HG02884 (cell line): ENCODE data around the gene PPIE.
"Not testable (repeated sequence)": the region's sequence is repeated elsewhere in the genome, so short reads cannot be mapped to it uniquely, and the experiment has no call there.

Experiments used
- ATAC-seq: cut with Tn5 transposase; IDR thresholded peaks from one replicate; pipeline ENCODE4 v1.9.1; 2021; ENCODE audit warnings: mild to moderate bottlenecking, moderate library complexity; ENCODE audit not compliant: unreplicated experiment

PPIE gene

DNA sequence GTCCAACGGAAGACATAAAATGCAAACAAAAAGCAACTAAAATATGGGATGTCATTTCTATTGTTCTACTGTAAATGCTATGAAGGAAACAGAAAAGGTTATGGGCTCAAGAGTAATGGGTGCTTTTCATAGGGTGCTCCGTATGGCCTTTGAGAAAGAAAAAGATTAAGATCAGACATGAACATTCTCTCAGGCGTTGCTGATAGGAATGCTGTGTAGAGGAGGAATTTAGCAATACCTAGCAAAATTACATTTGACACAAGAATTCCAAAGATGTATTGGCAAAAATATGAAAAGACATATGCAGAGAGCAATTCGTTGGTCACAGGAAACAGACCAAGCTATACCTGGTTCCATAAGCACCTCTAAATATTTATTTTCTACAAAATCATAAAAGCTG, 38.2 kb downstream of the PPIE start:
- no peak for ATAC-seq

- ATAC-seq, result no peak
Measured at GRCh38 chr1:39777306-39777705, 38.6 kb downstream of the PPIE start.

DNA sequence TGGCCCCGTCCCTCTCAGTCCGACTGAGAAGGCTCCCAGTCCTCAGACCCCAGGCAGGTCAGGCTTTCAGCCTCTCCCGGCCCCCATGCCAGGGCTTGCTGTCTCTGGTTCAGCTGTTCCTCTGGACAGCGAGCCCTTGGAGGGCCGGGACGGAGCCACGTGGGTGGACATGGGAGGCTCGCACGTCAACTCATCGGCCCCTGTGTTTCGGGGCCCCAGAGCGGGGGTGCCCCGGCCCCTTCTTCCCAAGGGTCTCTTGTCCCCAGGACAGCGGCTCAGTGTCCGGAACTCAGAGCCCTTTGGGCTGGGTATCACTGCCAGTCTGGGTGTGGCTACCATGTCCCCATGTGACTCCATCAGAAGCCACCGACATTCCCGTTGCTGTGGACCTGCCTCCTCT, 39.2 kb downstream of the PPIE start:
- not testable (repeated sequence) for ATAC-seq

DNA sequence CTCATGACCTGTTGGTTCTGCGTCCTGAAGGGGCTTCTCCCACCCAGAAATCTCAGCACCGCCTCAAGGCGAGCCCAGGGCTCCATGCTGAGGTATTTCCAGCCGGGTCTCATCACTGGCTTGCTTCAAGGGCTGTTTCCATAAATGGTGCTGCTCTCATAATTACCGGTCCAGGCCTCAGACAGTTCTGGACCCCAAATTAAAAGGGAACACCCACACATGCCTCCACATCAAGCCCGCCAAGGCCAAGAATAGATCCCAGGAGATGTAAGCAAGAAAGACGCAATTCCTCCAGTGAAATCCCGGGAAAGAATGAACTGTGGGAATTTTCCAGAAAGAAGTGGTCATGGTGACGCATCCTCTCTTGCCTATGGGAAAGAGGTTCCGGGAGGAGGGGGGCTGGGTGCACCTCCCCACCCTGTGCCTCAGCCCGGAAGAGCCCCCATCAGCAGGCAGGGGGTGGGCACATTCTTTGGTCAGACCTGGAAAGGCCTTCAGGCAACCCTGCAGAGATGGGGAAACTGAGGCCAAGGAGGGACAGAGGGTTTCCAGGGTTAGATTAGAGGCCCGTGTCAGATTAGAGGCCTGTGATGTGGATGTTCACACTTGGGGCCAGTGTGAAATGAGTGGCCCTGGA, 39.9 kb downstream of the PPIE start:
- ATAC-seq, result not testable (repeated sequence)

DNA sequence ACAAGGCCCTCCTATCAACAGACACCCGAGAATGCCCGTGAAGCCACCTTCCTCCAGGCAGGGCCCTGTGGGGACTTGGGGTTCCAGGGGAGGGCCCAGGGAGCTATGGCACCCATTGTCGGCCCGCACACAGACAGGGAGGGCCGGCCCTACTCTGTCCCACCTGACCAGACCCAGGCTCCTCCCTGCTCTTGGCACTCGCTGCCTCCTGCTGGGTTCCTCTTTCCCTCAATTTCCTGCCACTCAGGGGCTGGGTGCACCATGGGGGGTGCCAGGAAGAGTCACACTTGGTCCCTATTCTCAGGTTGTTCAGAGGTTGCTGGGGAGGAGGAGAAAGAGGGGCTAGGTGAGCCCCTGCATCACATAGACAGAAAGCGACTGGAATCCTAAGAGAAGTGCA, 40.5 kb downstream of the PPIE start:
- ATAC-seq, result no peak

- no peak for ATAC-seq
Measured at GRCh38 chr1:39779821-39780220, 41.1 kb downstream of the PPIE start.

GRCh38 chr1:39781349-39781715, 42.6 kb downstream of the PPIE start:
- no peak for ATAC-seq

GRCh38 chr1:39782103-39782502, 43.4 kb downstream of the PPIE start:
- ATAC-seq, result no peak

- not testable (repeated sequence) for ATAC-seq
Measured at GRCh38 chr1:39782685-39783084, 44.0 kb downstream of the PPIE start.

- not testable (repeated sequence) for ATAC-seq
Measured at GRCh38 chr1:39786303-39787107, 47.8 kb downstream of the PPIE start.

DNA sequence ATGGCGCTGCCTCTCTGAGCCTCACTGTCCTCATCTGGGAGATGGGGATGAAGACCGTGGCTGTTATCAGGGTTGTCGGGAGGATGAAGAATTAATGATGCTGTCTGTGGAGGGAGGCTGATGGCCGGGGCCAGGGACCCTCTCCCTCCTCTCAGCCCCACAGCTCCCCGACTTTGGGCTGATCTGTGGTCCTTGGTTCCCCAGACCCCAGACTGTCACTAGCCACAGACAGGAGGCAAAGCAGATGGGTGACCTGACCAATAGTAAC, 48.4 kb downstream of the PPIE start:
- ATAC-seq, result not testable (repeated sequence)

- no peak for ATAC-seq
Measured at GRCh38 chr1:39787468-39787867, 48.8 kb downstream of the PPIE start.

GRCh38 chr1:39787964-39788363, 49.3 kb downstream of the PPIE start:
- not testable (repeated sequence) for ATAC-seq

GRCh38 chr1:39788426-39788757, 49.7 kb downstream of the PPIE start:
- ATAC-seq, result no peak

- ATAC-seq, result peak; percentile 49
Measured at GRCh38 chr1:39788758-39789570, 50.3 kb downstream of the PPIE start, which contains the start of gene BMP8B. Gene BMP8B (minus strand): TSS chr1:39788865. CDS start chr1:39788485, 380 bp downstream.

DNA sequence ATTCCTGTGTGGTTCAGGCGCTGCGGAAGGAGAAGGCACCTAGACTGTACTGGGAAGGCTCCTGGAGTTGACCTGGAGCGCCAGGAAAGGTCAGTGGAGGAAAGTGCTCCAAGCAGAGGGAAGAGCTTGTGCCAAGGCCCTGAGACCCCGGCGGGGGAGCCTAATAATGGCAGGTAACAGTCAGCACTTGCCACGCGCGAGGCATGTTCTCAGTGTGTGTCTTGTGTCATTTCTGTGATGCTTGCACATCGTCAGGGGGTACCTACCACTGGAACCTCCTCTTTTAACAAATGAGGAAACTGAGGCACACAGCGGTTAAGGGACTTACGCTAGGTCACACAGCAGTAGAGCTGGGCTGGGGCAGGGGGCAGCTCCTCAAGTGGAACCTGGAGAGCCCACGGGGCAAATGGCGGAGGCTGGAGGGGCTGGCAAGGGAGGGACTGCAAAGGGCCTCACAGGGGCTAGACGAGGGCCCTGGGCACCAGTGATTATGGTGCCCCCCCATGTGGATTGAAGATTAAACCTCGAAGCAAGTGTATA, 51.0 kb downstream of the PPIE start:
- ATAC-seq, result no peak

DNA sequence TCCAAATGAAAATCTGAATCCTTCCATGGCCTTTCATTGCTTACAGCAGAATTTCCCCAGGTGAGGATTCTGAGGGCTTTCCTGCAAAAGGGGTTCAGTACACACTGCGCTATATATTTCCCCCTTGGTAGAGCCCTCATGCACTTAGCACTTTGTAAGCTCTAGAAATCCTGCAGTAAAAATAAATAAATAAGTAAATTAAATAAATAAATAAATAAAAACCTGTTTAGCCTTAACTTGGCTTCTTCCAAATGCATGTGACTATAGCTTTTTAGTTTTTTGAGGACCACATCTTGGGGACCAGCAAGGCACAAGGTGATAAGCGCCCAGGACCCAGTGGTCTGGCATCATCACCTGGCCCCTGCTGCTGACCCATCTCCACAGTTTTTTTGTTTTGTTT, 53.2 kb downstream of the PPIE start:
- ATAC-seq, result no peak

GRCh38 chr1:39795651-39796050, 57.0 kb downstream of the PPIE start:
- no peak for ATAC-seq

- peak; percentile 79 for ATAC-seq
Measured at GRCh38 chr1:39798859-39799769, 60.4 kb downstream of the PPIE start.

DNA sequence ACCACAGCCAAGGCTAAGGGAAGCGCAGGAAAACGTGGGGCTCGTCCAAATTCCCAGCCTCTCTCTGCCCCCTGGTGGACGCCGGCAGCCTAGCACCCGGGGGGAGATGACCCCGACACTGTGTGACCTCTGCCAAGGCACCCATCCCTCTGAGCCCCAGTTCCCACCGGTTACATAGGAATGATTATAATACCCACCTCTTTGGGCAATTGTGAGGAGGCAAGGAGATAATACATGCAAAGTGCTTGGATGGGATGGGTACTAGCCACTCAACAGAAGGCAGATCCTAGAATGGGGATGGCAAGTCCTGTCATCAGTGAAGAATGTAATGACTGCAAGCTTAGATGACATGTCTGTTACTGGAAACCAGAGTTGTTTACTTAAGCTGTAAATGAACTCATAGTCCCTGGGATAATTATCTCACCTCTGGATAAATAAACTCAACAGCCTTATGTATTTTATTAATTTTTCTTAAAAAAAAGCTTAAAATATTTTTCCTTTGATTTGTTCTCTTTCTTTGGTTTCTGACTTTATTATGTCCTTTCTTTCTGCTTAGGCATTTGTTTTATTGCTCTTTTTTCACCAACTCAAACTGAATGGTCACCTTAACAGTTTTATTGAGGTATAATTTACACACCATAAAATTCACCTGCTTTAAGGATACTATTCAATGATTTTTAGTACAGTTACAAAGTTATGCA, 61.2 kb downstream of the PPIE start:
- peak; percentile 52 for ATAC-seq
